BE2C (cell line): Measurements from ENCODE around the gene NRXN3.

ENCODE experiments used
- DNase-seq: peaks from one replicate; pipeline ENCODE4 v3.0.0-alpha.2; 2020
- H3K27me3 ChIP-seq: fragments of 250-450 bp; sonication (Bioruptor Pico); 2 replicates; pipeline ENCODE4 v1.5.1; 2020; ENCODE audit warnings: mild to moderate bottlenecking
- H3K36me3 ChIP-seq: fragments of 250-450 bp; sonication (Bioruptor Pico); 2 replicates; pipeline ENCODE4 v1.5.1; 2020; ENCODE audit warnings: mild to moderate bottlenecking
- H3K4me1 ChIP-seq: fragments of 250-450 bp; sonication (Bioruptor Pico); 2 replicates; pipeline ENCODE4 v1.5.1; 2020
- H3K4me3 ChIP-seq: 2 replicates; pipeline ENCODE4 v1.5.1; 2011; ENCODE audit warnings: low read depth, low read length
- H3K9me3 ChIP-seq: fragments of 250-450 bp; sonication (Bioruptor Pico); 2 replicates; pipeline ENCODE4 v1.5.1; 2020
- CTCF ChIP-seq: IDR thresholded peaks from 2 replicates; pipeline ENCODE4 v1.5.1; 2012; ENCODE audit warnings: mild to moderate bottlenecking, low read depth, low read length

The NRXN3 gene

GRCh38 chr14:78637489-78637888 is 467.3 kb downstream of the NRXN3 start:
- Histone ChIP-seq H3K27me3 (no peaks in the 10 kb centered on the region), H3K9me3 (no peaks in the 10 kb centered on the region), H3K36me3 (no peaks in the 10 kb centered on the region), H3K4me3 (no peak overlapping the region), H3K4me1 (no peaks in the 10 kb centered on the region)
- no peak for DNase-seq
- TF ChIP-seq CTCF = no peak

GRCh38 chr14:78637908-78638475 is 467.8 kb downstream of the NRXN3 start:
- Histone ChIP-seq H3K4me1 (no peaks in the 10 kb centered on the region), H3K27me3 (no peaks in the 10 kb centered on the region), H3K36me3 (no peaks in the 10 kb centered on the region), H3K4me3 (no peak overlapping the region), H3K9me3 (no peaks in the 10 kb centered on the region)
- no peak for DNase-seq
- no peak for TF ChIP-seq CTCF

GRCh38 chr14:78638926-78639325 is 468.8 kb downstream of the NRXN3 start:
- no peaks in the 10 kb centered on the region for H3K27me3 ChIP-seq
- DNase-seq = no peak
- H3K36me3 ChIP-seq = no peaks in the 10 kb centered on the region

GRCh38 chr14:78644824-78645559 is 474.8 kb downstream of the NRXN3 start:
- H3K36me3 ChIP-seq = no peaks in the 10 kb centered on the region
- no peak overlapping the region for H3K4me3 ChIP-seq
- DNase-seq = no peak
- no peak for TF ChIP-seq CTCF
- no peaks in the 10 kb centered on the region for H3K4me1 ChIP-seq
- H3K9me3 ChIP-seq = no peaks in the 10 kb centered on the region
- H3K27me3 ChIP-seq = no peaks in the 10 kb centered on the region

More at GRCh38 chr14:78638926-78639325, 468.8 kb downstream of the NRXN3 start:
- no peak overlapping the region for H3K4me3 ChIP-seq
- TF ChIP-seq CTCF = no peak
- no peaks in the 10 kb centered on the region for H3K4me1 ChIP-seq
- H3K9me3 ChIP-seq = no peaks in the 10 kb centered on the region

GRCh38 chr14:78652727-78653126 is 482.6 kb downstream of the NRXN3 start:
- no peaks in the 10 kb centered on the region for H3K9me3 ChIP-seq
- no peak overlapping the region for H3K4me3 ChIP-seq
- no peaks in the 10 kb centered on the region for H3K36me3 ChIP-seq
- H3K27me3 ChIP-seq = no peaks in the 10 kb centered on the region
- no peaks in the 10 kb centered on the region for H3K4me1 ChIP-seq
- no peak for DNase-seq
- TF ChIP-seq CTCF = no peak

GRCh38 chr14:78653173-78653572 is 483.0 kb downstream of the NRXN3 start:
- H3K36me3 ChIP-seq = no peaks in the 10 kb centered on the region
- H3K4me1 ChIP-seq = no peaks in the 10 kb centered on the region
- no peaks in the 10 kb centered on the region for H3K27me3 ChIP-seq
- DNase-seq = no peak
- no peak for TF ChIP-seq CTCF
- H3K9me3 ChIP-seq = no peaks in the 10 kb centered on the region
- H3K4me3 ChIP-seq = no peak overlapping the region
